H9 (cell line): ENCODE measurements around the gene COPS9. TPM values are rescaled to one million over a fixed set of nuclear protein-coding genes. Genes with fewer than 3 reads are reported as not detected.

Experiments used
- DNase-seq: peaks from one replicate; pipeline ENCODE4 v3.0.0-alpha.2; 2017
- H2AFZ ChIP-seq: one replicate; pipeline ENCODE4 v1.6.1; 2013; ENCODE audit warnings: mild to moderate bottlenecking, low read length, control low read depth, moderate library complexity
- H2AK5ac ChIP-seq: 2 replicates; pipeline ENCODE4 v1.6.1; 2013; ENCODE audit warnings: low read length, control low read depth, mixed read lengths; ENCODE audit not compliant: insufficient read length
- H2BK120ac ChIP-seq: one replicate; pipeline ENCODE4 v1.6.1; 2013; ENCODE audit warnings: low read depth, mild to moderate bottlenecking, low read length, control low read depth, inconsistent platforms; ENCODE audit not compliant: poor library complexity, severe bottlenecking
- H2BK12ac ChIP-seq: 2 replicates; pipeline ENCODE4 v1.6.1; 2013; ENCODE audit warnings: low read length, control low read depth, mixed read lengths, low read depth; ENCODE audit not compliant: insufficient read length
- H2BK15ac ChIP-seq: 2 replicates; pipeline ENCODE4 v1.6.1; 2013; ENCODE audit warnings: low read depth, low read length, control low read depth
- H2BK20ac ChIP-seq: one replicate; pipeline ENCODE4 v1.6.1; 2013; ENCODE audit warnings: low read depth, mild to moderate bottlenecking, low read length, control low read depth, inconsistent platforms; ENCODE audit not compliant: poor library complexity, severe bottlenecking
- H2BK5ac ChIP-seq: 2 replicates; pipeline ENCODE4 v1.6.1; 2013; ENCODE audit warnings: low read length, control low read depth, mixed read lengths; ENCODE audit not compliant: insufficient read length
- H3K14ac ChIP-seq: 2 replicates; pipeline ENCODE4 v1.6.1; 2013; ENCODE audit warnings: low read length, control low read depth; ENCODE audit not compliant: insufficient read depth
- H3K18ac ChIP-seq: 2 replicates; pipeline ENCODE4 v1.6.1; 2013; ENCODE audit warnings: low read depth, mild to moderate bottlenecking, mixed read lengths, low read length, control low read depth; ENCODE audit not compliant: insufficient read length
- H3K23ac ChIP-seq: 2 replicates; pipeline ENCODE4 v1.6.1; 2013; ENCODE audit warnings: low read length, control low read depth, mixed read lengths, low read depth; ENCODE audit not compliant: insufficient read length
- H3K23me2 ChIP-seq: 2 replicates; pipeline ENCODE4 v1.6.1; 2013; ENCODE audit warnings: low read depth, mild to moderate bottlenecking, mixed read lengths, low read length, control low read depth; ENCODE audit not compliant: insufficient read length, poor library complexity, severe bottlenecking
- H3K27ac ChIP-seq: 2 replicates; pipeline ENCODE4 v1.5.1; 2013; ENCODE audit warnings: low read length, control low read depth, mixed read lengths, low read depth; ENCODE audit not compliant: insufficient read length
- H3K27me3 ChIP-seq: 2 replicates; pipeline ENCODE4 v1.6.1; 2013; ENCODE audit warnings: low read length, control low read depth, inconsistent platforms; ENCODE audit not compliant: insufficient read depth
- H3K4ac ChIP-seq: 2 replicates; pipeline ENCODE4 v1.6.1; 2013; ENCODE audit warnings: low read depth, mild to moderate bottlenecking, control low read depth, inconsistent platforms, low read length, moderate library complexity
- H3K4me1 ChIP-seq: 2 replicates; pipeline ENCODE4 v1.6.1; 2013; ENCODE audit warnings: low read length, control low read depth, inconsistent platforms; ENCODE audit not compliant: insufficient read depth
- H3K4me2 ChIP-seq: 2 replicates; pipeline ENCODE4 v1.6.1; 2013; ENCODE audit warnings: low read length, control low read depth, mixed read lengths; ENCODE audit not compliant: insufficient read length, insufficient read depth
- H3K56ac ChIP-seq: 2 replicates; pipeline ENCODE4 v1.6.1; 2013; ENCODE audit warnings: low read depth, mild to moderate bottlenecking, mixed read lengths, low read length, control low read depth; ENCODE audit not compliant: insufficient read length
- H3K79me1 ChIP-seq: 2 replicates; pipeline ENCODE4 v1.6.1; 2013; ENCODE audit warnings: low read depth, mild to moderate bottlenecking, moderate library complexity, low read length, control low read depth, inconsistent platforms; ENCODE audit not compliant: insufficient read depth, poor library complexity, severe bottlenecking
- H3K79me2 ChIP-seq: 2 replicates; pipeline ENCODE4 v1.6.1; 2013; ENCODE audit warnings: low read length, control low read depth, inconsistent platforms; ENCODE audit not compliant: insufficient read depth
- H3K9ac ChIP-seq: 2 replicates; pipeline ENCODE4 v1.6.1; 2013; ENCODE audit warnings: low read length, control low read depth, mixed read lengths; ENCODE audit not compliant: insufficient read length; ENCODE audit errors: extremely low read depth
- H3K9me3 ChIP-seq: one replicate; pipeline ENCODE4 v1.6.1; 2013; ENCODE audit warnings: low read depth, low read length, inconsistent platforms; ENCODE audit not compliant: control insufficient read depth
- H3T11ph ChIP-seq: one replicate; pipeline ENCODE4 v1.6.1; 2013; ENCODE audit warnings: mild to moderate bottlenecking, low read length, control low read depth, inconsistent platforms
- H4K20me1 ChIP-seq: one replicate; pipeline ENCODE4 v1.6.1; 2013; ENCODE audit not compliant: control insufficient read depth, insufficient read length, insufficient read depth
- H4K5ac ChIP-seq: 2 replicates; pipeline ENCODE4 v1.6.1; 2013; ENCODE audit warnings: low read depth, mild to moderate bottlenecking, mixed read lengths, low read length, control low read depth; ENCODE audit not compliant: insufficient read length
- H4K8ac ChIP-seq: replicated peaks from 2 replicates; pipeline ENCODE4 v1.6.1; 2013; ENCODE audit warnings: low read length, control low read depth, mixed read lengths, low read depth; ENCODE audit not compliant: insufficient read length
- H4K91ac ChIP-seq: 2 replicates; pipeline ENCODE4 v1.6.1; 2013; ENCODE audit warnings: low read depth, mild to moderate bottlenecking, moderate library complexity, mixed read lengths, low read length, control low read depth; ENCODE audit not compliant: insufficient read length
- H3K27ac Mint-ChIP-seq, 3 experiments: 2 replicates in 2 of 3; 3 replicates in 1 of 3; pipeline ENCODE4 v1.8.0; 2020 to 2021; ENCODE audit warnings: mixed read lengths in 3 of 3, mild to moderate bottlenecking in 1 of 3, moderate library complexity in 1 of 3
- H3K27me3 Mint-ChIP-seq: 2 replicates; pipeline ENCODE4 v1.8.0; 2021; ENCODE audit warnings: low read depth, mild to moderate bottlenecking, moderate library complexity, mixed read lengths
- H3K36me3 Mint-ChIP-seq, 3 experiments: 2 replicates in 2 of 3; 3 replicates in 1 of 3; pipeline ENCODE4 v1.8.0; 2020 to 2021; ENCODE audit warnings: low read depth in 3 of 3, mixed read lengths in 3 of 3; ENCODE audit not compliant: insufficient read depth in 1 of 3
- H3K4me1 Mint-ChIP-seq, 2 experiments: 2 replicates each; pipeline ENCODE4 v1.8.0; 2020; ENCODE audit warnings: mixed read lengths in 2 of 2
- H3K4me3 Mint-ChIP-seq, 2 experiments: 2 replicates in 1 of 2; 3 replicates in 1 of 2; pipeline ENCODE4 v1.8.0; 2020 to 2021; ENCODE audit warnings: mild to moderate bottlenecking in 2 of 2, mixed read lengths in 2 of 2, moderate library complexity in 1 of 2
- H3K9me3 Mint-ChIP-seq, 2 experiments: 2 replicates in 1 of 2; 3 replicates in 1 of 2; pipeline ENCODE4 v1.8.0; 2020; ENCODE audit warnings: mild to moderate bottlenecking in 2 of 2, mixed read lengths in 2 of 2, moderate library complexity in 1 of 2
- whole genome bisulfite sequencing: extraction: QIAGEN DNeasy Blood & Tissue Kit; methylation state at CpG from one replicate; pipeline ENCODE4 v1.1.7; 2013; ENCODE audit warnings: missing lambda C conversion rate, low lambda C conversion rate, mixed read lengths; ENCODE audit not compliant: insufficient read length; ENCODE audit errors: extremely low coverage; 5-methylcytosine and 5-hydroxymethylcytosine counted together
- total RNA-seq: library from RNA; stranded (reverse); gene quantifications from 2 replicates; pipeline ENCODE4 v1.2.1, GENCODE V29; 2021
- TF ChIP-seq, protein P1 (sequence below): fragments of 200-600 bp; sonication (generic); conservative IDR thresholded peaks from 3 replicates; pipeline ENCODE4 v1.8.0; 2021; ENCODE audit warnings: antibody characterized with exemption, mild to moderate bottlenecking

COPS9 gene
- total RNA-seq, 1 experiment from 2014 or later: 142 TPM

DNA sequence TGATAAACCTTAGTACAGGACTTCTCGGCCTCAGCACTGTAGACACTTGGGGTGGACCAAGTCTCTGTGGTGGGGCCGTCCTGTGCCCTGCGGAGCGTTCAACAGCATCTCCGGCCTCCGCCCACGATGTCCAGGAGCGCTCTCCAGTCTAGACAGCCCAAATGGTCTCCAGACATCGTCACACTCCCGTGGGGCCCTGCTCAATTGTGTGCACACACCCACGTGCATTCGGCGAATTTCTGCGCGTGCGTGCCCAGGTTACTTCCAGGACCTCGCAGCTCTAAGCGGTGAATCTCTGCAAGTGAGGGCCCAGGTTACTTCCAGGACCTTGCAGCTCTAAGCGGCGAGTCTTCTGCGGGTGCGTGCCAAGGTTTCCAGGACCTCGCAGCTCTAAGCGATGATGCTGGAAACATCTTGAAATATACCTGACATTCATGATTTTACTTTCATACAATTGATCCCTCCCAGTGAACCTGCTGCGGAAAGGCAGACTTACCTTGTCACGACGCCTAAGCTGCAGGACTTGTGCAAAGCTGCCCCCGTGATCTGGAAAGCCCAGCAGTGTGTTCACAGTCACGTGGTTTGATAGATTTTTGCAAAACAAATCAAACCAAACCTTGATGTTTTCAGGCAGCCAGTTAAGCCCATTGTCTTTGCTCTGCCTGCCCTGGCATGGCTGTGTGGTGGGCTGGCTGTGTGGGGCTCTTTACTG lies 20.5 kb upstream of the COPS9 start:
- Histone ChIP-seq H2BK15ac (no peak overlapping the region), H3K18ac (no peak overlapping the region), H3K56ac (no peak overlapping the region), H2AK5ac (no peak overlapping the region), H4K91ac (no peak overlapping the region), H2BK20ac (no peak overlapping the region), H3K27me3 (no peaks in the 10 kb centered on the region), H4K8ac (no peak overlapping the region), H2BK120ac (no peak overlapping the region), H2AFZ (no peak overlapping the region), H3T11ph (no peak overlapping the region), H2BK12ac (no peak overlapping the region), H4K5ac (no peak overlapping the region), H3K4ac (no peak overlapping the region), H3K23me2 (no peaks in the 10 kb centered on the region), H3K4me2 (no peak overlapping the region), H3K14ac (no peak overlapping the region), H3K9me3 (no peaks in the 10 kb centered on the region), H3K79me2 (no peaks in the 10 kb centered on the region), H4K20me1 (no peaks in the 10 kb centered on the region), H3K9ac (no peak overlapping the region), H3K23ac (no peak overlapping the region), H3K4me1 (no peaks in the 10 kb centered on the region; the same call in 1 of the 2 replicates), H2BK5ac (no peak overlapping the region), H3K27ac (no peak overlapping the region), H3K79me1 (no peaks in the 10 kb centered on the region)
- TF ChIP-seq, protein P1, sequence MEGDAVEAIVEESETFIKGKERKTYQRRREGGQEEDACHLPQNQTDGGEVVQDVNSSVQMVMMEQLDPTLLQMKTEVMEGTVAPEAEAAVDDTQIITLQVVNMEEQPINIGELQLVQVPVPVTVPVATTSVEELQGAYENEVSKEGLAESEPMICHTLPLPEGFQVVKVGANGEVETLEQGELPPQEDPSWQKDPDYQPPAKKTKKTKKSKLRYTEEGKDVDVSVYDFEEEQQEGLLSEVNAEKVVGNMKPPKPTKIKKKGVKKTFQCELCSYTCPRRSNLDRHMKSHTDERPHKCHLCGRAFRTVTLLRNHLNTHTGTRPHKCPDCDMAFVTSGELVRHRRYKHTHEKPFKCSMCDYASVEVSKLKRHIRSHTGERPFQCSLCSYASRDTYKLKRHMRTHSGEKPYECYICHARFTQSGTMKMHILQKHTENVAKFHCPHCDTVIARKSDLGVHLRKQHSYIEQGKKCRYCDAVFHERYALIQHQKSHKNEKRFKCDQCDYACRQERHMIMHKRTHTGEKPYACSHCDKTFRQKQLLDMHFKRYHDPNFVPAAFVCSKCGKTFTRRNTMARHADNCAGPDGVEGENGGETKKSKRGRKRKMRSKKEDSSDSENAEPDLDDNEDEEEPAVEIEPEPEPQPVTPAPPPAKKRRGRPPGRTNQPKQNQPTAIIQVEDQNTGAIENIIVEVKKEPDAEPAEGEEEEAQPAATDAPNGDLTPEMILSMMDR: no peak
- Mint-ChIP-seq H3K4me1 (peaks cover 15 to 27% of the 10 kb centered on the region in 2 experiments), H3K36me3 (no peaks in the 10 kb centered on the region; a peak in 1 of 7 replicates), H3K4me3 (no peak overlapping the region), H3K27ac (peak overlapping the region in 1 of 3 experiments; percentile 26; a peak in 2 of 7 replicates), H3K9me3 (peaks cover 0 to 3% of the 10 kb centered on the region in 2 experiments; a peak in 4 of 5 replicates), H3K27me3 (peaks cover 19% of the 10 kb centered on the region)
- DNase-seq: no peak
- WGBS: no CpG with 5 or more reads among the region's 29 CpGs
